H1 (cell line): ENCODE measurements around the gene MMP24OS. TPM values are rescaled to one million over a fixed set of nuclear protein-coding genes. Genes with fewer than 3 reads are reported as not detected.

Experiments
- BACH1 ChIP-seq: IDR thresholded peaks from 2 replicates; pipeline ENCODE4 v1.6.1; 2012; ENCODE audit warnings: low read length, improper control_type of control experiment
- CBX8 ChIP-seq: fragments of 300-800, 300-1000 bp; sonication (generic); IDR thresholded peaks from 2 replicates; pipeline ENCODE4 v1.7.1; 2016; ENCODE audit warnings: low read depth, low read length, borderline replicate concordance
- CHD7 ChIP-seq: fragments of 300-600 bp; sonication (generic); IDR thresholded peaks from 2 replicates; pipeline ENCODE4 v1.7.1; 2012; ENCODE audit warnings: low read length, moderate library complexity, mild to moderate bottlenecking, inconsistent platforms; ENCODE audit not compliant: insufficient replicate concordance
- CREB1 ChIP-seq: IDR thresholded peaks from 2 replicates; pipeline ENCODE4 v1.6.1; 2012; ENCODE audit warnings: inconsistent platforms
- EGR1 ChIP-seq: IDR thresholded peaks from 2 replicates; pipeline ENCODE4 v1.6.1; 2011; ENCODE audit warnings: low read depth, low read length, borderline replicate concordance
- FOSL1 ChIP-seq: IDR thresholded peaks from 2 replicates; pipeline ENCODE4 v1.6.1; 2011; ENCODE audit warnings: mild to moderate bottlenecking, low read depth, low read length, moderate library complexity; ENCODE audit not compliant: insufficient read depth
- RBBP5 ChIP-seq: IDR thresholded peaks from 2 replicates; pipeline ENCODE4 v1.7.1; 2012; ENCODE audit warnings: low read depth, mild to moderate bottlenecking, inconsistent platforms, low read length, moderate library complexity, borderline replicate concordance
- SIN3A ChIP-seq, 2 experiments: IDR thresholded peaks in 1 of 2; conservative IDR thresholded peaks in 1 of 2; 2 replicates each; pipeline ENCODE4 v1.6.1; 2011 to 2012; ENCODE audit warnings: low read length in 2 of 2, improper control_type of control experiment in 1 of 2, low read depth in 1 of 2, mild to moderate bottlenecking in 1 of 2
- SIRT6 ChIP-seq: IDR thresholded peaks from one replicate; pipeline ENCODE4 v1.7.1; 2012; ENCODE audit warnings: low read length, inconsistent platforms
- TAF1 ChIP-seq: IDR thresholded peaks from 2 replicates; pipeline ENCODE4 v1.6.1; 2011; ENCODE audit warnings: mild to moderate bottlenecking, low read depth, low read length
- polyA plus RNA-seq, 7 experiments: library from polyadenylated mRNA; depleted of rRNA in 3 of 7; stranded (reverse) in 5 of 7; unstranded in 2 of 7; fragments of >200 nt in 5 of 7; fragments of 200-250 nt in 2 of 7; gene quantifications; 1 replicate in 5 of 7; 2 replicates in 1 of 7; 4 replicates in 1 of 7; pipeline versions ENCODE4 v1.2.1 to v1.2.3, GENCODE V29; 2011 to 2013; ENCODE audit warnings: missing spikeins in 2 of 7, mixed read lengths in 2 of 7
- total RNA-seq: library from RNA; stranded (reverse); fragmentation: NEBNext Ultra II Directional; extraction: Animal tissue kit (Norgen Biotek cat#: 25700); gene quantifications from 2 replicates; pipeline ENCODE4 v1.2.1, GENCODE V29; 2021

Gene MMP24OS
- total and polyA plus RNA-seq, 2 of the 8 experiments (the other 6 are each of a cell fraction or from before 2014, with no cell fraction given) = 19.0 to 21.3 TPM

GRCh38 chr20:35290186-35290886 lies 12.4 kb upstream of the MMP24OS start (continued):
- TF ChIP-seq CHD7 (no peak), FOSL1 (no peak), EGR1 (no peak), BACH1 (no peak), SIRT6 (no peak), SIN3A (conservative IDR thresholded peaks at IDR 0.05 in 1 of 2, IDR thresholded peaks at IDR 0.05 in 1 of 2; ENCODE audit: low read depth in 1 of 2, low read length in 2 of 2) (no peak), RBBP5 (no peak), CREB1 (no peak), CBX8 (no peak), TAF1 (no peak)
